A673 (cell line): ENCODE results near the gene MYOC. TPM values are rescaled to one million over a fixed set of nuclear protein-coding genes. Genes with fewer than 3 reads are reported as not detected.
"Not testable (repeated sequence)": the region's sequence is repeated elsewhere in the genome, so short reads cannot be mapped to it uniquely, and the experiment has no call there.

ENCODE experiments used
- BruUV-seq: library from RNA; stranded (reverse); fragments of 400-500 nt; replicated peaks from 2 replicates; lab custom pipeline; 2021; lab: Mats Ljungman, UMichigan
- CTCF ChIA-PET: fragments of 300-600 bp; sonication (Branson Sonifier 250); formaldehyde crosslinking; loops from one replicate; lab custom pipeline; 2022; ENCODE audit warnings: antibody characterized with exemption; lab: Charles Lee
- POLR2A ChIA-PET: fragments of 300-600 bp; sonication (Branson Sonifier 250); formaldehyde crosslinking; loops from one replicate; lab custom pipeline; 2022; ENCODE audit warnings: antibody characterized with exemption; ENCODE audit not compliant: low non-redundant PET; lab: Charles Lee
- DNase-seq: peaks from one replicate; pipeline ENCODE4 v3.0.0-alpha.2; 2015; ENCODE audit warnings: low spot score
- H3K27ac ChIP-seq: fragments of 200-600 bp; sonication (generic); 2 replicates; pipeline ENCODE4 v1.5.1; 2016; ENCODE audit warnings: mixed run types, low read depth, mild to moderate bottlenecking, mixed read lengths, antibody characterized with exemption, low read length; ENCODE audit not compliant: poor library complexity, severe bottlenecking
- H3K27me3 ChIP-seq: fragments of 200-600 bp; sonication (generic); replicated peaks from 2 replicates; pipeline ENCODE4 v1.6.1; 2017; ENCODE audit warnings: mixed run types, low read depth, mild to moderate bottlenecking, mixed read lengths, antibody characterized with exemption, low read length; ENCODE audit not compliant: insufficient read depth, poor library complexity
- H3K36me3 ChIP-seq: fragments of 200-600 bp; sonication (generic); 2 replicates; pipeline ENCODE4 v1.6.1; 2016; ENCODE audit warnings: mixed run types, mild to moderate bottlenecking, mixed read lengths, antibody characterized with exemption, low read length; ENCODE audit not compliant: insufficient read depth, poor library complexity, severe bottlenecking
- H3K4me1 ChIP-seq: fragments of 200-600 bp; sonication (generic); 2 replicates; pipeline ENCODE4 v1.6.1; 2017; ENCODE audit warnings: mixed run types, mild to moderate bottlenecking, mixed read lengths, antibody characterized with exemption, low read length; ENCODE audit not compliant: insufficient read depth, poor library complexity, severe bottlenecking
- H3K4me3 ChIP-seq: fragments of 200-600 bp; sonication (generic); 2 replicates; pipeline ENCODE4 v1.5.1; 2016; ENCODE audit warnings: low read depth, mixed run types, mild to moderate bottlenecking, mixed read lengths, low read length; ENCODE audit not compliant: poor library complexity, severe bottlenecking
- H3K9me3 ChIP-seq: fragments of 200-600 bp; sonication (generic); 2 replicates; pipeline ENCODE4 v1.6.1; 2016; ENCODE audit warnings: mixed run types, low read depth, mild to moderate bottlenecking, mixed read lengths, antibody characterized with exemption, low read length; ENCODE audit not compliant: poor library complexity, severe bottlenecking
- EZH2 ChIP-seq: fragments of 200-600 bp; sonication (generic); IDR thresholded peaks from 2 replicates; pipeline ENCODE4 v1.6.1; 2017; ENCODE audit warnings: borderline replicate concordance, low read depth, mild to moderate bottlenecking, mixed read lengths, antibody characterized with exemption, low read length; ENCODE audit not compliant: poor library complexity, severe bottlenecking
- intact Hi-C: fragments of 100-400 bp; cut with micrococcal nuclease; formaldehyde crosslinking; loops from one replicate; pipeline ENCODE4 v1.10.0; 2022; ENCODE audit not compliant: unreplicated experiment
- total RNA-seq: library from RNA; stranded (reverse); gene quantifications from 2 replicates; pipeline ENCODE4 v1.2.3, GENCODE V29; 2021
- TF ChIP-seq, protein P1 (sequence below): fragments of 300-800, 200-600 bp; sonication (generic); conservative IDR thresholded peaks from 2 replicates; pipeline ENCODE4 v1.5.1; 2017; ENCODE audit warnings: low read depth, mild to moderate bottlenecking, antibody characterized with exemption, low read length, moderate library complexity, mixed read lengths

MYOC gene
- total RNA-seq, 1 experiment from 2014 or later: not detected

GRCh38 chr1:171611306-171611705 lies 41.2 kb downstream of the MYOC start:
- TF ChIP-seq, protein P1, sequence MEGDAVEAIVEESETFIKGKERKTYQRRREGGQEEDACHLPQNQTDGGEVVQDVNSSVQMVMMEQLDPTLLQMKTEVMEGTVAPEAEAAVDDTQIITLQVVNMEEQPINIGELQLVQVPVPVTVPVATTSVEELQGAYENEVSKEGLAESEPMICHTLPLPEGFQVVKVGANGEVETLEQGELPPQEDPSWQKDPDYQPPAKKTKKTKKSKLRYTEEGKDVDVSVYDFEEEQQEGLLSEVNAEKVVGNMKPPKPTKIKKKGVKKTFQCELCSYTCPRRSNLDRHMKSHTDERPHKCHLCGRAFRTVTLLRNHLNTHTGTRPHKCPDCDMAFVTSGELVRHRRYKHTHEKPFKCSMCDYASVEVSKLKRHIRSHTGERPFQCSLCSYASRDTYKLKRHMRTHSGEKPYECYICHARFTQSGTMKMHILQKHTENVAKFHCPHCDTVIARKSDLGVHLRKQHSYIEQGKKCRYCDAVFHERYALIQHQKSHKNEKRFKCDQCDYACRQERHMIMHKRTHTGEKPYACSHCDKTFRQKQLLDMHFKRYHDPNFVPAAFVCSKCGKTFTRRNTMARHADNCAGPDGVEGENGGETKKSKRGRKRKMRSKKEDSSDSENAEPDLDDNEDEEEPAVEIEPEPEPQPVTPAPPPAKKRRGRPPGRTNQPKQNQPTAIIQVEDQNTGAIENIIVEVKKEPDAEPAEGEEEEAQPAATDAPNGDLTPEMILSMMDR: no peak
- TF ChIP-seq EZH2: no peak
- BruUV-seq: no TSS peak
- Histone ChIP-seq H3K36me3 (no peaks in the 10 kb centered on the region), H3K4me1 (no peaks in the 10 kb centered on the region), H3K4me3 (no peak overlapping the region), H3K27ac (no peak overlapping the region), H3K9me3 (no peaks in the 10 kb centered on the region), H3K27me3 (no peaks in the 10 kb centered on the region)
- DNase-seq: no peak
- ChIA-PET POLR2A (interaction anchor here (0.8 kb wide), 1 partner anchor 1018 kb away, joined by 3 read pairs; no protein-coding TSS in a partner anchor), CTCF (no interaction called here)
- intact Hi-C loops: no loop called here

DNA sequence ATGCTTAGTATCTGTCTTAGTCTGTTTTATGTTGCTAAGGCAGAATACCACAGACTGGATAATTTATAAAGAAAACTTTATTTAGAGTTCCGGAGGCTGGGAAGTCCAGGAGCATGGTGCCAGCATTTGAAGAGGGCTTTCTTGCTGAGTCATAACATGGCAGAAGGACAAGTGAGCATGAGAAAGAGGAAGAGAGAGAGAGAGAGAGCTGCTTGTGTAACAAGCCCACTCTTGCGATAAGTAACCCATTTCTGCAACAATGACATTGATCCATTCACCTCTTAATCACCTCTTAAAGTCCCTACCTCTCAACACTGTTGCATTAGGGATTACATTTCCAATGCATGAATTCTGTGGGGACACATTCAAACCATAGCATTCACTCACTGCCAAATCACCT lies 42.1 kb downstream of the MYOC start:
- H3K4me3 ChIP-seq: no peak overlapping the region
- no TSS peak for BruUV-seq
- H3K9me3 ChIP-seq: no peaks in the 10 kb centered on the region
- TF ChIP-seq EZH2: no peak
- TF ChIP-seq, protein P1: no peak
- no peaks in the 10 kb centered on the region for H3K4me1 ChIP-seq
- H3K27me3 ChIP-seq: no peaks in the 10 kb centered on the region
- POLR2A ChIA-PET: no interaction called here
- H3K27ac ChIP-seq: no peak overlapping the region
- DNase-seq: no peak
- H3K36me3 ChIP-seq: no peaks in the 10 kb centered on the region
- intact Hi-C loops: no loop called here
- CTCF ChIA-PET: no interaction called here

GRCh38 chr1:171606402-171606941 lies 46.0 kb downstream of the MYOC start:
- no peak for TF ChIP-seq EZH2
- TF ChIP-seq, protein P1: no peak
- no peaks in the 10 kb centered on the region for H3K27me3 ChIP-seq
- H3K27ac ChIP-seq: no peak overlapping the region
- ChIA-PET CTCF (no interaction called here), POLR2A (no interaction called here)
- DNase-seq: no peak
- H3K4me1 ChIP-seq: no peaks in the 10 kb centered on the region
- intact Hi-C loops: no loop called here
- no TSS peak for BruUV-seq
- H3K4me3 ChIP-seq: no peak overlapping the region
- H3K9me3 ChIP-seq: no peaks in the 10 kb centered on the region
- H3K36me3 ChIP-seq: no peaks in the 10 kb centered on the region

DNA sequence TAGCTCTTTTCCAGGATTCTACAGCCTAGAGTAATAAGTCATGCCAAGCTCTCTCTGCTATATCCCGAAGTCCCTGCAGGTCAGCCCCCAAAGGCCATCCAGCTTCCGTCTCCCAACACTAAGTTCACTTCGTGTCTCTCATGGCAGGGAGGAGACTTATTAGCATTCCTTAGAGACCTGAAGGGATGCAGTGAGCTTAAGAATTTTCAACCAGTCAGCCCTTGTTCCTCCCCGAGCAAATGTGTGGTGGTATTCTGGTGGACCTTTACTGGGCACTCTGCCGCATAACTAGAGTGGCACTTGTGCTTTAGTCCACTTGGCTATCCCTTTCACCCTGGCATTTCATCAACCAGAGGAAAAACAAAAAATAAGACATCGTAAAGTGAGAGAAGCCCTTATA lies 49.4 kb downstream of the MYOC start:
- BruUV-seq, intact Hi-C loops, CTCF ChIA-PET: not testable (repeated sequence)

More for the DNA sequence above, 49.4 kb downstream of the MYOC start:
- POLR2A ChIA-PET, H3K27me3 ChIP-seq, H3K36me3 ChIP-seq, H3K4me1 ChIP-seq, DNase-seq, H3K4me3 ChIP-seq, H3K9me3 ChIP-seq, H3K27ac ChIP-seq: not testable (repeated sequence)
